Measurements from ENCODE around the gene FIGN.

GRCh38 chr2:163723348-163723747, 12.5 kb downstream of the FIGN start:
- TF ChIP-seq POLR2A (IDR thresholded peaks at IDR 0.05): no peak
- TF ChIP-seq CTCF (IDR thresholded peaks at IDR 0.05): no peak
